Activated CD4-positive, CD25-positive, alpha-beta regulatory T cell (primary cell): ENCODE results near the gene WDR93.

Source experiments
- DNase-seq, 4 experiments: peaks; one replicate each; lab custom pipeline; 2025; lab: John Stamatoyannopoulos, UW

Gene WDR93

DNA sequence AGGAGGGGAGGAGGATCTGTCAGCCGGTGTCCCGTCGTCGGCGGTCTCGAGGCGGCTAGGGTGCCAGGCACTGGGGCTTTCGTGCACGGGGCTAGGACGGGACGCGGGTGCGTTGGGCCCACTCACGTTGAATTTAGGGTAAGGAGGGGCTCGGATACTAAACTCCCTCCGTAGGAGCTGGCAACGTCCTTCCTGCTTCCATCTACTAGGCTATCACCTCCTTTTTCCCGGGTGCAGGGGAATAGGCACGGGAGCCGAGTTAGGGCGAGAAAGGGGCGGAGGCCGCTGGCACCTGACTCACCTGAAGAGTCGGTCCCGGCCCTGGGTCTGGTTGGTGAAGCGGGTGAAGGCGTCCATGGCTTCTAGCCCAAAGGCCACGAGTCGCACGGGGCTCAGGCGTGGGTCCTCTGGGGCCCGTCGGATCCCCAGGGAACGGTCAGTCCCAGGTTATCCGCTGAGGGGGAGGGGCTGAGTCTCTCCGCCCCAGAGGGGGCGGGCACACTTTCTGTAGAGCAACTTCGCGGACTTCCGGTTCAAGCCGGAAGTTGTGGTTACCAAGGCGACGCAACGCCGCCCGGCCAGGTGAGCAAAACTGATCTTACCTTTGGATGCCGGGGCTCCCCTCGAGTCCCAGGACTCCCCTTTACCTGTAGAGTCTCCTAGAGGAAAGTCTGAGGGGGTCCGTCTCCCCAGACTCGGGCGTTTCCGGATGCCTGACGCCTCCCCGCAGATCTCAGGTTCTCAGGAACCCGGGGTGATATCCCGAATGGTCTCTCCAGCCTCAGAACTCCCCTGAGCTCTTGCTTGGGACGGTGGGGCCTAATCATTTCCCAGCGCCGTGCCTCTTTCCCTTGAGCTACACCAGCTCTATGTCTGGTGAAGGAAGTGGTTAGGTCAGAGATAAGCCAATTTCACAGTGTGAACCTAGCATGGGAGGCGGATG, at the start of gene WDR93, which contains the start of gene PEX11A:
TSS of gene WDR93 (plus strand) at position 536 of the 943 bp plus-strand sequence. CDS start 10,936 bp downstream, outside the sequence.
TSS of gene PEX11A (minus strand) at position 479 of the 943 bp plus-strand sequence. CDS start at position 357, 122 bp downstream.
- peak; percentile 46 to 58 (median 52) for DNase-seq

DNA sequence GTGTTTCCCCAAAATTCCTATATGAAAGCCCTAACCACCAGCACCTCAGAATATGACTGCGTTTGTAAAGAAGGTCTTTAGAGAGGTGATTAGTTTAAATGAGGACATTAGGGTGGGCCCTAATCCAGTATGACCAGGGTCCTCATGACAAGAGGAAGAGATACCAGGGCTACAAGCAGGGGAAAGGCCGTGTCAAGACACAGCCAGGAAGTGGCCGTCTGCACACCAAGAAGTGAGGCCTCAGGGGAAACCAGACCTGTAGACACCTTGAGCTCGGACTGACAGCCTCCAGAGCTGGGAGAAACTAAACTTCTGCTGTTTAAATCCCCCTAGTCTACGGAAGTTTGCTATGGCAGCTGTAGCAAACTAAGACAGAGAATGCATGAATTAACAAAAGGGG, 49.6 kb upstream of the WDR93 start:
- no peak for DNase-seq

DNA sequence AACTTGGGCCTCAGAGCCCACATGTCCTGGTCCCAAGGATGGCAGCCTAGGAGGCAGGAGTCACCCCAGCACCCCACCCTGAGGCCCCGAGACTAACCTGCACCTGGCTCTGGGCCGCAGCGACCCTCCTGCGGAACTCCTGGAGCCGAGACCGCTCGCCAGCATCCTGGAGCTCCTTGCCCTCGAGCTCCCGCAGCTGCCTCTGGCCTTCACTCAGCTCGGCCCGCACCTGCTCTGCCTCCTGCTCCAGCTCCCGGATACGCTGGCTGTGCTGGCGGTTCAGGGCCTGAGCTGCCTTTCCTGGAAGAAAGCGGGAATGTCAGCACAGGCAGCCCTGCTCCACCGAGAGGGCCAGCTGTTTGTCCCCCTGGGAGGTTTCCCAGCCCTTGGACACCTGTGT, 48.5 kb upstream of the WDR93 start:
- no peak for DNase-seq

DNA sequence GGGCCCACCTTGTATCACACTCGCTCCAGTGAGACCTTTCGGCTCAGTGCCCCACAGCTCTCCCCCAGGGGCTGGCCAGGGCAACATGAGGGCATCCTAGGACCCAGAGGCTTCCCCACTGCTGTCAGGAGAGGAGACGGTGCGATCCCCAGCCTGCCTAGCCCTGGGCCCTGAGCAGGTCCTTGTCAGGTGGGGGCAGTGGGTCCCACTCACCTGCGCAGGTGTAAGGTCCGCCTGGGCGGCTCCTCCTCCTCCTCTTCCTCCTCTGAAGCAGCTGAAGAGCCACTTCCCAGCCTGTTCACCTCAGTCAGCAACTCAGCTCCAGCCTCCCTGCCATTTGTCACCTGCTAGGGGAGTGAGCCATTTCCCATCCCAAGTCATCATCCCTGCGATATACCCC, 44.9 kb upstream of the WDR93 start:
- no peak for DNase-seq

DNA sequence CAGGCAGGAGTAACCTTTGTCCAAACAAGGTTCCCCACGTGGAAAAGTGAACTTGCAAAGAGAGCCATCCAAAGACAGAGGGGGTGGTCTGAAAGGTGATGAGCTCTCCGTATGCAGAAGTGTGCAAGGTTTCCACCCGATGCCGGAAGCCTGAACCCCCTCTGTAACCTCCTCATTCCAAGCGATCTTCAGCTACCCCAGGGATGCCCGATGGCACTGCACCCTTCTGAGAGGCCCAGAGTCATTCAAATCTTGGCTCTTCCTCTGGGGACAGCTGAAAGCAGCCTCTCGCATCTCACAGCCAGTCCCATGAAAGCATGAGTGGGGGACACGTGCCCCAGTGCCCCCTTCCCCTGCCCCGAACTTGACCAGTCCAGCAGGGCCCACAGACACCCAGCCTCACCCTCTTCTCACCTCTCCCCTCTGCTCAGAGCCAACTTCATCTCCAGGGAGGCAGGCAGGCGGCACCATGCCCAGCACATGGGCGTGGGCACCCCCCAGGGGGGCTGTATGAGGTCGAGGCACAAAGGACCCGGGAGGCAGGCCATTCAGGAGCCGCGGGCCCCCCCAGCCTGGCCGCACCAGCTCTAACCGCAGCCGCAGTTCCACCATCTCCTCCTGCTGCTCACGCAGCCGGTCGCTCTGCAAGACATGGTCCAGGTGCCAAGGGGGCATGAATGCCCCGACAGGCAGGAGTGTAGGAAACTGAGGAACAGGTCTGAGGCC, 44.0 kb upstream of the WDR93 start:
- no peak for DNase-seq

DNA sequence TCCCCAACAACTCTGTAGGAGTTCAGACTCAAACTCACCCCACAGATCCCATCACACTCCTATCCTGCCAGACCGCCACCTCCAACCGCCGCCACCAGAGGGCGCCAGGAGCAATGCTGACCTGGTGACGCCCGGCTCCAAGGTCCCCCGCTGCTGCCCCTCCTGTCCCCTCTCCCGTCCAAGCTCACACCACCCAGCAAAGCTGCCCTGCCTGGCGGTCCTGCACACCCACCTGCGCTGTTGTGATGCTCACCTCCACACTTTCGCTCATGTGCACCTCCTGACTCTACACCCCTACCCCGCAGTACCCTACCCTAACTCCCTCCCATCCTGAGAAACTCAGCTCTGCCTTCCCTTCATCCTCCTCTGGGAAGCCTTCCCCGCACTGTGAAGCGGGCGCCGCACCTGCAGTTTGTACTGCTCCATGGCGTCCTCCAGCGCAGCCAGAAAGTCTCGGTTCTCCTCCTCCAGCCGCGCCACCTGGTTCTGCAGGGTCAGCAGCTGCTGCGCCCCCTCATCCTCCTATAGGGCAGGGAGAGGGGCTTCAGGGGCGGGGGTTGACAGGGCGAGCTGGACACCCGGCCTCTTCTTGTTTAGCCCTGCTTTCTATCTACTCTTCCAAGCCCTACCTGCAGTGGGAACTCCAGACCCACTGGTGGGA, 43.3 kb upstream of the WDR93 start:
- DNase-seq = peak in 3 of 4 experiments; percentile 25 to 33 (median 29)

DNA sequence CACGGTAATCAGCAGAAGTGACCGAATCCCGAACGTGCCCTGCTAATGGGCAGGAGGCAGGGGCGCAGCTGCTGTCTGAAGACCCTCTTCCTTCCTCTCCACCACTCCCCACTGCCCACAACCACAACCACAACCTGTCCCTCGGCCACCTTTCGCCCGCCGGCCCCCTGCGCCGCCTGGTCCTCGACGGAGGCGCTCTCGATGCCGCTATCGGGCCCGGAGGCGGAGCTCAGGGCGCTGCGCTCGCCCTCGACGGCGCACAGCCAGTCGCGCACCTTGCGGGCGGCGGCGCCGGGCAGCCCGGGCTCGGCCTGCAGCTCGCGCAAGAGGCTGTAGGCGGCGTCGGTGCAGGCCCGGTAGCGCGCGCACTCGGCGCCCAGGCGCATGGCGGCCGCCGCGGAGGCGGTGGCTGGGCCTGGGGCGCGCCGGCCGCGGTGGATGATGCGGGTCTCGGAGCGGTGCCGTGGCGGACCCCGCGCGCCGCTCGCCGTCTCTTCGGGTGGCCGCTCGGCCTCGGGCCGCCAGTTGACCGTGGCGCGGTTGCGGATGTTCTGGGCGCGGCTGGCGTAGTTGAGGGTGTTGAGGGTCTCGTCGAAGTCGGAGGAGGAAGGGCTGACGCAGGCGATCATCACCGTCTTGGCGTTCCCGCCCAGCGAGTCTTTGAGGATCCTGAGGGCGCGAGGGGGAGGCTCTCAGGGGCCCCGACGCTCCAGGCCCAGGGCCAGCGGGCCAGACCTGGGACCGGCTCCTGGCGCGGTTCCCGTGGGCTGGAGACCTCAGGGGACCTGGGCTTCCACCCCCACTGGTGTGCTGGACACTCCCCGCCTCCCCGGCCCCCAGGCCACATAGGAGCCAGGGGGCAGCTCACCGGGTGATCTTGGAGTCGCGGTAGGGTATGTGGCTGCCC, 42.3 kb upstream of the WDR93 start:
- DNase-seq = no peak

DNA sequence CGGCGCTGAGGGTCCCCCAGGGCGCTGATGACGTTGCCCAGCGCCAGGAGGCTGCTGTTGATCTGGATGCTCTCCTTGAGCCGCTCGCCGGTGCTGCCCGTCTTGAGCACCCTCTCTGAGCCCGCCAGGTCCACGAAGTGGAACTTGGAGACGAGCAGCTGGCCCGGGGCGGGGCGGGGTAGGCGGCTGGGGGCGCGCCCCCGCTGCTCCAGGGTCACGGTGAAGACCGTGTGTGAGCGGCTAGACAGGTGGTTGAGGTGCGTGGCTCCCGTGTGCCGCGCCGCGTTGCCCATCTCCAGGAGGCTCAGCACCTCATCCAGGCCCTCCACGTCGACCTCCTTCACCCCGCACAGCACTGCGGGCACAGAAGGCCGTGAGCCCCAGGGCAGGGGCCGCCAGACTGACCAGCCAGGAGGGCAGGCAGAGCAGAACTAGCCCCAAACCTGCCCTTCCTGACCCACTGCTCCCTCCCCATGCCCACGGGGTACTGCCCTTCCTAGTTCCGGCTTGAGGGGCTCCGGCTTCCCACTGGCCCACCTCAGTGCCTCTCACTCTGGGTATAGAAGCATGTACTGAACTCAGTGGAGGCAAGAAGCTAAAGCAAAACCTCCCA, 41.5 kb upstream of the WDR93 start:
- no peak for DNase-seq

DNA sequence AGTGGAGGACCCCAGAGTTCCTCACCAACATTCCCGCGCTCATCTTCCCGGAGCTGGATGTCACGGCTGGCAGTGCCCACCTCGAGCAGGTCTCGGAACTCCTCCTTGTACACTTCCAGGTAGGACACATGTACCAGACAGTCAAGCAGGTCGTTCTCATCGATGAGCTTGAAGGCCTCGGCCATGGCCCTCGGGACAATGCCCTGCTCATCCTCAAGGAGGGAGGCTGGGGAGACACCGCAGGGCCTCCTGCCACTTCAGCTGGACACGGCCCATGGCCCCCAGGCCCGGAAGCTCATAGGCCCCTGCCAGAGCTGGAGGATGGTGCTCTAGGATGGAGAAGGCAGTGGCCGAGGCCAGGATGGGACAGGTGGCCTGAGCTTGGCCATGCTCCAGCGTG, 40.9 kb upstream of the WDR93 start:
- no peak for DNase-seq

DNA sequence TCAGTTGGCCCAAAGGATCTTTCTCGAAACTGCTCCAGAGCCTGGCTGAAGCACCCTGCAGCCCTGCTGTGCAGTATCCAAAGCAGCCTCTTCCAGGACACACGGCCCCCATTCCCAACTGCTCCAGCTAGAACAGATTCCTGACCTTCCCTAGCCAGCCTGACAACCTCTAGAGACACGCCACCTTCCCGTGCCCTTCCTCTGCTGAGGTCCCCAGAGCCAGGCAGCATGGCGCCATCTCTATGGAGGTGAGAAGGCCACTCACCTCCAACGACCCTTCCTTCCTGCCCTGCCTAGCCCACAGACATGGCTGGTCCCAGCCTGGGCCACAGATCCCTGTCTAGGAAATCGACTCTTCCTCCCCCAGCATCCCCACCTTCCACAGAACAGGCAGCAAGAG, 38.5 kb upstream of the WDR93 start:
- no peak for DNase-seq

DNA sequence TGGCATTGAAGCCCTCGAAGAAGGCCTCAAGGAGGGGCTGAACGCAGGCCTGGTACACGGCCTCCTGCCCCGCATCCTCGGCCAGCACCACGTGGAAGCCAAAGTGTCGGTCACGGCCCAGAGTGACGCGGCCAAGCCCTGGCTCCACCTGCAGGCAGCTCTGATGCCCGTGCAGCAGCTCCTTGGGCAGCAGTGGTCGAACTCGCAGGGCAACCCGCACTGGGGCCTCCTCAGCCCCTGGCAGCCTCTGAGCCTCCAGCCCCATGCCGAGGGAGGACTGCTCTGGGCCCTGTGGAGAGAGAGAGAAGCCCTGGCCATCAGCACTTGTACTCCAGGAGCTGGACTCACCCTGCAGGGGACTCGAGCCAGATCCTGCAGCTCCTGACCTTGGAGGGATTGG, 37.9 kb upstream of the WDR93 start:
- DNase-seq = no peak

DNA sequence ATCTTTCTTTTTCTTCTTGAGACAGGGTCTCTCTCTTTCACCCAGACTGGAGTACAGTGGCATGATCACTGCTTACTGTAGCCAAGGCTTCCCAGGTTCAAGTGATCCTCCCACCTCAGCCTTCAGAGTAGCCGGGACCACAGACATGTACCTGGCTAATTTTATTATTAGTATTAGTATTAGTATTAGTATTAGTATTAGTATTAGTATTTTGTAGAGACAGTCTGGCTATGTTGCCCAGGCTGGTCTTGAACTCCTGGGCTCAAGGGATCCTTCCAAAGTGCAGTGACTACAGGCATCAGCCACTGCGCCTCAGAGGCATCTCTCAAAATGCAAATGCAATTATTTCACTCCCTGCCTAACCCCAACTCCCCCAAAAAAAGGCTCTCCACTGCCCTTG, 37.0 kb upstream of the WDR93 start:
- no peak for DNase-seq

DNA sequence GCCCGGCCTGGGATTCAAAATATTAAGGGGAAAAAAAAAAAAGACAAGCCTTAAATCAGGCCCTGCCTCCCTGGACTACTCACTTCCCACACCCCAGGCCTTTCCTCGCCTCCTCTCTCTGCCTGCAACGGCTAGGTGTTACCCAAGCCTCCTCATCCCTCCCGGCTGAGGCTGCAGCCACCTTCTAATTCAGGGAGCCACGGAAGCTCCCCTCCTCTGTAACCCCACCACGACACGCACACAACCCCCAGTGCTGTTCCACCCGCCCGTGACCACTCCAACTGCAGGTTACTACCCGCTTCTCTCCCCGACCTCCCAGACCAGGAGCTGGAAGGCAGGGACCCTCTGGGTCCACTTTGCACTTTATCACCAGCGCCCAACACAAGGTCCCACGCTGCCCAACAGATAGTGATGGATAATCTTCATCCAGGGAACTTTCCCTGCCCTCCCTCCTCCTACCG, 36.3 kb upstream of the WDR93 start:
- no peak for DNase-seq

DNA sequence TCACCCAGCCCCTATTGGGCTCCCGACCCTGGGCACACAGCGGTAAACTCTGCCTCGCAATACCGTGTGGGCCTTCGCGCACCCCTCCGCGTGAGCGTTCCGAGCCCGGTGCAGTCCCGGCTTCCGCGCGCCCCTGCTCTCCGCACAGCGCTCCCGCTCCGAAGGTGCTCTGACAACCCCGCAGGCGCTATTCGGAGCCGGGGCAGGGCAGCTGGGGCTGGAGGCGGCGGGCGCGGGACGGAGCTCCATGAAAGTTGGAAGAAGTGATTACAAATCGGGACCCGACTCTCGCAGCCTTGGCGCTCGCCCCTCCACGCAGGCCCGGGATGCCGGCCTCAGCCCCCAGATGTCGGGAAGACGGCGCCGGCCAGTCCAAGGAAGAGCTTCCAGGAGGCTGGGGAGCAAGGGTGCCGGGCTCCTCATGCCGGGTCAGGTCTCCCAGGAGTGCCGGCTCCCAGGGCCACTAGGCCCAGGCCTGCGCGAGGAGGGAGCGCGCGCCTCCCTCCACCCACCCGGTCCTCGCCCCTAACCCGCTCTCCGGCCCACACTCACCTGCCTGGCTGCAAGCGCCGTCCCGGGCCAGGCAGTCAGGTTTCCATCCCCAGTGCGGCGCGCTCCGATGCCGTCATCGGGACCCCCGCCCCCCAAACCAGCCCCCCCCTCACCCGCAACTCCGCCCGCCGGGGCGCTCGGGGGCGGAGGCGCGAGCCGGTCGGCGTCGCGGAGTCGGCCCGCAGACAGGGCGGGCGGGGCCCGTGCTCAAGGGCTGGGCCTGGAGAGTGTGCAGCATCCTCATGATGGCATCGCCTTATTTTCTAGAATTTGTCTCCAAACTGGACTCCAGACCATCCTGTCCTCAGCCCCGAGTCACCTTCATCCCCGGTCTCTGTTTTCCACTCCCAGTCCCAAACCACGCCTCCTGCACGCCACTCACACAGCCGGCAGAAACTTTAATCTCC, 35.5 kb upstream of the WDR93 start, which contains the start of gene KIF7:
TSS of gene KIF7 (minus strand) at position 621 of the 959 bp plus-strand sequence. CDS start 2,537 bp downstream, outside the sequence.
- no peak for DNase-seq

DNA sequence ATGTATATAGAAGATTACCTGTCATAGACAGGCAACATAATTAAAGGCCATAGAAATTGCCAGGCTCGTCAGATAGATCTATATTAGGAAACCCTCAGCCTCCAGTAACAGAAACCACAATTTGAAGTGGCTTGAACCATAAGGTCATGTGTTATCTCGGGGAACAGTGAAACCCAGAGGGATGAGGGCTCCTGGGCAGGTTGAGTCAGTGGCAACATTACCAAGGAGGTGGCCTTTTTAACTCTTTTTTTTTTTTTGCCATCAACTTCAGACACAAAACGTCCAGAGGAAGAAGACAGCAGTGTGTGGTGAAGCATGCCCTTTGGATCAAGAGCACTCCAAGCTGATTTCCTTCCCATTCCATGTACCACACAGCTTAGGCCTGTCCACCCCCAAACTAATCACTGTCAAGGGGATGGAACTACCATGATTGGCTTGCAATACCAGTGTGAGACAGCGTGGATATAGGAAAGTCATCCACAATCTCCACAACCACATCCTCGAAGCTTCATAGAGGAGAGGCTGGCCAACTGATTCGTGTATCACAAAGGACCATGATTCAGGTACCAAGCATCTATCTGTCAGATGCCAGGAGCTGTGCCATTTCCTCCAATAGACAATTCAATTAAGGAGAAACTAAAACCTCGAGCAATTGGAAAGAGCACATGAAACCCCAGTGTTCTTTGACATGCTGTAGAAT, 34.3 kb upstream of the WDR93 start:
- DNase-seq = no peak

DNA sequence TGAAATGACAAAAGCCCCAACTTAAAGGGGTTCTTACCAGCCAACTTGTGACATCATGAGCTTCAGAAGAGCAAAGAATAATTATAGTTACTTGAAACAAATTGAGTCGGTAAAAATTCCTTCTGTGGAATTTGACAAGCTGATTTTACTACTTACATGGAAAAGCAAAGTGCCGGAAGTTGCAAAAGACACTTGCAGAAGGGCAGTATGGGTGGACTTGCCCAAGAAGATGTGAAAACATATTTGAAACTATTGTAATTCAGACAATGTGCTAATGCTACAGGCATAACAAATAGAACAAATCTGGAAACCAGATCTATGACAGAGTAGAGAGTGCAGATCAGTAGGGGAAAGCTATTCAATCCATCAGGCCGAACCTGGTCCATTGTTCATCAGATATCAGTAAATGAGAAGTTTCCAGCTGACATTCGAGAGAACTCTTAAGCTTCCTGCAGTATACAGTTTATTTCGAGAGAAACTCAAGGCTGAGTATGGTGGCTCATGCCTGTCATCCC, 32.9 kb upstream of the WDR93 start:
- no peak for DNase-seq

DNA sequence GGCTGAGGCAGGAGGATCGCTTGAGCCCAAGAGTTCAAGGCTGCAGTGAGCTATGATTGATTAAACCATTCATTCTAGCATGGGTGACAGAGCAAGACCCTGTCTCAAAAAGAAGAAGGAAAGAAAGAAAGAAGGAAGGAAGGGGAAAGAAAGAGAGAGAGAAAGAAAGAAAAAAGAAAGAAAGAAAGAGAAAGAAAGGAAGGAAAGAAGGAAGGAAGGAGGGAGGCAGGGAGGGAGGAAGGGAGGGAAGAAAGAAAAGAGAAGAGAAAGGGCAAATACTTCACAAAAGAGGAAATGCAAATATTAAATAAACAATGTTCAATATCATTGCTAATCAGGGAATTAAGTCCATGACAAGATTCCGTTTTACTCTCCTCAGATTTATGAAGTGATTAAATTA, 31.3 kb upstream of the WDR93 start:
- no peak for DNase-seq

DNA sequence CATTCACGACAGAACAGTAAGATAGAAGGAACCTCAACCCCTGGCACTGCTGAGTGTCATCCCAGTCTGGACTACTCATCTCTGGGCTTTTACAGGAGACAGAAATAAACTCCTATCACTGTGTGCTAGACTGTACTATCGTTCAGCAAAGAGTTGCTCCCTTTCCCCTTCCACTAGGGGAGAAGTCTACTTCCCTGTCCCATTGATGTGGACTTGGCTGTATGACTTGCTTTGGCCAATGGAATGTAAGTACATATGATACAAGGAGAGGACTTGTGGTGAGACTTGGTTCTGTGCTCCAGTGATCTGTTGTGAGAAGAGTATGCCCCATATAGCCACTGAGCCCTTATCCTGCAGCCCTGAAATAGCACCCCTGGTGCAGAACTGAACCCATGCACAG, 30.1 kb upstream of the WDR93 start:
- DNase-seq = no peak
